HepG2 (cell line): ENCODE results near the gene GALNT9. TPM values are rescaled to one million over a fixed set of nuclear protein-coding genes. Genes with fewer than 3 reads are reported as not detected.

ENCODE experiments used
- ARID4A ChIP-seq: sonication (generic); formaldehyde crosslinking; IDR thresholded peaks from 2 replicates; pipeline ENCODE4 v1.5.0; 2020; ENCODE audit warnings: mild to moderate bottlenecking, missing genetic modification reagents, borderline replicate concordance
- HCFC1 ChIP-seq: fragments of 150-350 bp; IDR thresholded peaks from 2 replicates; pipeline ENCODE4 v1.6.1; 2014; ENCODE audit warnings: low read depth, low read length
- MXI1 ChIP-seq: IDR thresholded peaks from 3 replicates; pipeline ENCODE4 v1.6.1; 2012; ENCODE audit warnings: low read depth, low read length, inconsistent platforms, borderline replicate concordance
- NONO ChIP-seq, 2 experiments: fragments of 450-650 bp in 1 of 2; sonication (generic) in 1 of 2; formaldehyde crosslinking in 1 of 2; IDR thresholded peaks in 1 of 2; conservative IDR thresholded peaks in 1 of 2; 2 replicates each; pipeline versions ENCODE4 v1.6.1 to v1.8.0; 2017 to 2022; ENCODE audit warnings: mild to moderate bottlenecking in 1 of 2, missing genetic modification reagents in 1 of 2, moderate library complexity in 1 of 2
- polyA plus RNA-seq, 8 experiments: library from polyadenylated mRNA; depleted of rRNA in 3 of 8; stranded (reverse) in 7 of 8; unstranded in 1 of 8; fragments of >200 nt; fragmentation: Illumina TruSeq in 4 of 8; extraction: Trizol in 4 of 8; gene quantifications; 2 replicates each; pipeline versions ENCODE4 v1.2.1 to v1.2.3, GENCODE V29; 2011 to 2016; ENCODE audit warnings: low read depth in 4 of 8, missing spikeins in 1 of 8, mixed read lengths in 1 of 8; ENCODE audit not compliant: insufficient read depth in 1 of 8
- total RNA-seq, 5 experiments: library from RNA; depleted of rRNA; stranded (reverse); fragments of >200 nt; fragmentation: Illumina TruSeq; extraction: Trizol; gene quantifications; 2 replicates each; pipeline ENCODE4 v1.2.3, GENCODE V29; 2016; ENCODE audit warnings: low read depth in 1 of 5
- TF ChIP-seq, protein P1 (sequence below), 2 experiments: IDR thresholded peaks; 2 replicates each; pipeline ENCODE4 v1.6.1; 2011 to 2012; ENCODE audit warnings: low read length in 2 of 2, borderline replicate concordance in 1 of 2, low read depth in 1 of 2, mild to moderate bottlenecking in 1 of 2, moderate library complexity in 1 of 2
- TF ChIP-seq, protein P2 (sequence below): sonication (generic); formaldehyde crosslinking; IDR thresholded peaks from 2 replicates; pipeline ENCODE4 v1.5.1; 2020; ENCODE audit warnings: mild to moderate bottlenecking, missing genetic modification reagents, borderline replicate concordance
- TF ChIP-seq, protein P3 (sequence below): sonication (generic); formaldehyde crosslinking; IDR thresholded peaks from 2 replicates; pipeline ENCODE4 v1.4.0; 2020; ENCODE audit warnings: missing genetic modification reagents

The GALNT9 gene
- total and polyA plus RNA-seq, 2 of the 13 experiments (the other 11 are each of a cell fraction or from before 2014, with no cell fraction given): 0.04 TPM; not detected in 1

GRCh38 chr12:132199526-132200319 lies 129.7 kb downstream of the GALNT9 start (continued):
- TF ChIP-seq, protein P1, sequence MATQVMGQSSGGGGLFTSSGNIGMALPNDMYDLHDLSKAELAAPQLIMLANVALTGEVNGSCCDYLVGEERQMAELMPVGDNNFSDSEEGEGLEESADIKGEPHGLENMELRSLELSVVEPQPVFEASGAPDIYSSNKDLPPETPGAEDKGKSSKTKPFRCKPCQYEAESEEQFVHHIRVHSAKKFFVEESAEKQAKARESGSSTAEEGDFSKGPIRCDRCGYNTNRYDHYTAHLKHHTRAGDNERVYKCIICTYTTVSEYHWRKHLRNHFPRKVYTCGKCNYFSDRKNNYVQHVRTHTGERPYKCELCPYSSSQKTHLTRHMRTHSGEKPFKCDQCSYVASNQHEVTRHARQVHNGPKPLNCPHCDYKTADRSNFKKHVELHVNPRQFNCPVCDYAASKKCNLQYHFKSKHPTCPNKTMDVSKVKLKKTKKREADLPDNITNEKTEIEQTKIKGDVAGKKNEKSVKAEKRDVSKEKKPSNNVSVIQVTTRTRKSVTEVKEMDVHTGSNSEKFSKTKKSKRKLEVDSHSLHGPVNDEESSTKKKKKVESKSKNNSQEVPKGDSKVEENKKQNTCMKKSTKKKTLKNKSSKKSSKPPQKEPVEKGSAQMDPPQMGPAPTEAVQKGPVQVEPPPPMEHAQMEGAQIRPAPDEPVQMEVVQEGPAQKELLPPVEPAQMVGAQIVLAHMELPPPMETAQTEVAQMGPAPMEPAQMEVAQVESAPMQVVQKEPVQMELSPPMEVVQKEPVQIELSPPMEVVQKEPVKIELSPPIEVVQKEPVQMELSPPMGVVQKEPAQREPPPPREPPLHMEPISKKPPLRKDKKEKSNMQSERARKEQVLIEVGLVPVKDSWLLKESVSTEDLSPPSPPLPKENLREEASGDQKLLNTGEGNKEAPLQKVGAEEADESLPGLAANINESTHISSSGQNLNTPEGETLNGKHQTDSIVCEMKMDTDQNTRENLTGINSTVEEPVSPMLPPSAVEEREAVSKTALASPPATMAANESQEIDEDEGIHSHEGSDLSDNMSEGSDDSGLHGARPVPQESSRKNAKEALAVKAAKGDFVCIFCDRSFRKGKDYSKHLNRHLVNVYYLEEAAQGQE (IDR thresholded peaks at IDR 0.05; ENCODE audit: borderline replicate concordance in 1 of 2, low read depth in 1 of 2, low read length in 2 of 2): no peak
- TF ChIP-seq, protein P2, sequence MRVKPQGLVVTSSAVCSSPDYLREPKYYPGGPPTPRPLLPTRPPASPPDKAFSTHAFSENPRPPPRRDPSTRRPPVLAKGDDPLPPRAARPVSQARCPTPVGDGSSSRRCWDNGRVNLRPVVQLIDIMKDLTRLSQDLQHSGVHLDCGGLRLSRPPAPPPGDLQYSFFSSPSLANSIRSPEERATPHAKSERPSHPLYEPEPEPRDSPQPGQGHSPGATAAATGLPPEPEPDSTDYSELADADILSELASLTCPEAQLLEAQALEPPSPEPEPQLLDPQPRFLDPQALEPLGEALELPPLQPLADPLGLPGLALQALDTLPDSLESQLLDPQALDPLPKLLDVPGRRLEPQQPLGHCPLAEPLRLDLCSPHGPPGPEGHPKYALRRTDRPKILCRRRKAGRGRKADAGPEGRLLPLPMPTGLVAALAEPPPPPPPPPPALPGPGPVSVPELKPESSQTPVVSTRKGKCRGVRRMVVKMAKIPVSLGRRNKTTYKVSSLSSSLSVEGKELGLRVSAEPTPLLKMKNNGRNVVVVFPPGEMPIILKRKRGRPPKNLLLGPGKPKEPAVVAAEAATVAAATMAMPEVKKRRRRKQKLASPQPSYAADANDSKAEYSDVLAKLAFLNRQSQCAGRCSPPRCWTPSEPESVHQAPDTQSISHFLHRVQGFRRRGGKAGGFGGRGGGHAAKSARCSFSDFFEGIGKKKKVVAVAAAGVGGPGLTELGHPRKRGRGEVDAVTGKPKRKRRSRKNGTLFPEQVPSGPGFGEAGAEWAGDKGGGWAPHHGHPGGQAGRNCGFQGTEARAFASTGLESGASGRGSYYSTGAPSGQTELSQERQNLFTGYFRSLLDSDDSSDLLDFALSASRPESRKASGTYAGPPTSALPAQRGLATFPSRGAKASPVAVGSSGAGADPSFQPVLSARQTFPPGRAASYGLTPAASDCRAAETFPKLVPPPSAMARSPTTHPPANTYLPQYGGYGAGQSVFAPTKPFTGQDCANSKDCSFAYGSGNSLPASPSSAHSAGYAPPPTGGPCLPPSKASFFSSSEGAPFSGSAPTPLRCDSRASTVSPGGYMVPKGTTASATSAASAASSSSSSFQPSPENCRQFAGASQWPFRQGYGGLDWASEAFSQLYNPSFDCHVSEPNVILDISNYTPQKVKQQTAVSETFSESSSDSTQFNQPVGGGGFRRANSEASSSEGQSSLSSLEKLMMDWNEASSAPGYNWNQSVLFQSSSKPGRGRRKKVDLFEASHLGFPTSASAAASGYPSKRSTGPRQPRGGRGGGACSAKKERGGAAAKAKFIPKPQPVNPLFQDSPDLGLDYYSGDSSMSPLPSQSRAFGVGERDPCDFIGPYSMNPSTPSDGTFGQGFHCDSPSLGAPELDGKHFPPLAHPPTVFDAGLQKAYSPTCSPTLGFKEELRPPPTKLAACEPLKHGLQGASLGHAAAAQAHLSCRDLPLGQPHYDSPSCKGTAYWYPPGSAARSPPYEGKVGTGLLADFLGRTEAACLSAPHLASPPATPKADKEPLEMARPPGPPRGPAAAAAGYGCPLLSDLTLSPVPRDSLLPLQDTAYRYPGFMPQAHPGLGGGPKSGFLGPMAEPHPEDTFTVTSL (CRISPR knock-in tag): no peak
- TF ChIP-seq HCFC1 (no peak), NONO (IDR thresholded peaks at IDR 0.05) (no peak), NONO (CRISPR knock-in tag; conservative IDR thresholded peaks at IDR 0.05) (no peak), MXI1 (no peak), ARID4A (CRISPR knock-in tag) (no peak)
- TF ChIP-seq, protein P3, sequence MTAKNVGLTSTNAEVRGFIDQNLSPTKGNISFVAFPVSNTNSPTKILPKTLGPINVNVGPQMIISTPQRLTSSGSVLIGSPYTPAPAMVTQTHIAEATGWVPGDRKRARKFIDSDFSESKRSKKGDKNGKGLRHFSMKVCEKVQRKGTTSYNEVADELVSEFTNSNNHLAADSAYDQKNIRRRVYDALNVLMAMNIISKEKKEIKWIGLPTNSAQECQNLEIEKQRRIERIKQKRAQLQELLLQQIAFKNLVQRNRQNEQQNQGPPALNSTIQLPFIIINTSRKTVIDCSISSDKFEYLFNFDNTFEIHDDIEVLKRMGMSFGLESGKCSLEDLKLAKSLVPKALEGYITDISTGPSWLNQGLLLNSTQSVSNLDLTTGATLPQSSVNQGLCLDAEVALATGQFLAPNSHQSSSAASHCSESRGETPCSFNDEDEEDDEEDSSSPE: no peak
